SU-DHL-6 (cell line): Measurements from ENCODE around the gene KDM6B.

Experiments used
- H2AFZ ChIP-seq: fragments of 200-600 bp; sonication (generic); 2 replicates; pipeline ENCODE4 v1.6.1; 2014; ENCODE audit warnings: low read depth, mild to moderate bottlenecking, moderate library complexity, mixed read lengths, antibody characterized with exemption, low read length; ENCODE audit not compliant: severe bottlenecking
- H3F3A ChIP-seq: fragments of 200-600 bp; shearing (Covaris generic); 2 replicates; pipeline ENCODE4 v1.6.0; 2016; ENCODE audit warnings: antibody characterized with exemption, mild to moderate bottlenecking; ENCODE audit not compliant: insufficient read depth
- H3K27ac ChIP-seq: fragments of 200-600 bp; sonication (generic); 2 replicates; pipeline ENCODE4 v1.5.1; 2016; ENCODE audit warnings: low read depth, mild to moderate bottlenecking, low read length, moderate library complexity, mixed read lengths
- H3K27me3 ChIP-seq: fragments of 200-600 bp; sonication (generic), shearing (Covaris generic); 2 replicates; pipeline ENCODE4 v1.6.0; 2014; ENCODE audit warnings: mild to moderate bottlenecking, low read length
- H3K36me3 ChIP-seq: fragments of 200-600 bp; sonication (generic); 2 replicates; pipeline ENCODE4 v1.6.1; 2014; ENCODE audit warnings: mild to moderate bottlenecking, low read length, mixed read lengths
- H3K4me2 ChIP-seq: fragments of 300-600, 200-600 bp; shearing (Covaris generic), sonication (generic); 2 replicates; pipeline ENCODE4 v1.6.0; 2014; ENCODE audit warnings: low read length, low read depth, mild to moderate bottlenecking; ENCODE audit not compliant: poor library complexity, severe bottlenecking
- H3K4me3 ChIP-seq: fragments of 200-600 bp; sonication (generic); 2 replicates; pipeline ENCODE4 v1.5.1; 2014; ENCODE audit warnings: antibody characterized with exemption, low read length, mild to moderate bottlenecking, mixed read lengths; ENCODE audit not compliant: insufficient read depth, poor library complexity, severe bottlenecking
- H3K79me2 ChIP-seq: fragments of 200-600 bp; sonication (generic); 2 replicates; pipeline ENCODE4 v1.6.1; 2014; ENCODE audit warnings: mild to moderate bottlenecking, low read length, moderate library complexity; ENCODE audit not compliant: insufficient read depth
- H3K9ac ChIP-seq: fragments of 200-600 bp; sonication (generic); 2 replicates; pipeline ENCODE4 v1.7.0; 2014; ENCODE audit warnings: mild to moderate bottlenecking, low read length
- H3K9me2 ChIP-seq: fragments of 200-600 bp; sonication (generic); replicated peaks from 2 replicates; pipeline ENCODE4 v1.6.1; 2014; ENCODE audit warnings: low read length; ENCODE audit not compliant: insufficient read depth
- H3K9me3 ChIP-seq: fragments of 200-600 bp; sonication (generic); 2 replicates; pipeline ENCODE4 v1.6.1; 2014; ENCODE audit warnings: low read length, mixed read lengths; ENCODE audit not compliant: insufficient read depth
- H4K20me1 ChIP-seq: fragments of 200-600 bp; sonication (generic); 2 replicates; pipeline ENCODE4 v1.6.1; 2014; ENCODE audit warnings: low read depth, mild to moderate bottlenecking, antibody characterized with exemption, low read length, moderate library complexity, mixed read lengths
- EZH2phosphoT487 ChIP-seq: fragments of 200-600 bp; sonication (generic), shearing (Covaris generic); conservative IDR thresholded peaks from 2 replicates; pipeline ENCODE4 v1.6.1; 2018; ENCODE audit warnings: mild to moderate bottlenecking, antibody characterized with exemption, low read length, moderate library complexity, mixed read lengths
- TF ChIP-seq, protein P1 (sequence below): fragments of 200-600 bp; sonication (generic); IDR thresholded peaks from one replicate; pipeline ENCODE4 v1.5.1; 2017; ENCODE audit warnings: antibody characterized with exemption, mild to moderate bottlenecking, low read length, moderate library complexity; ENCODE audit not compliant: insufficient read depth, poor library complexity, severe bottlenecking

The KDM6B gene

DNA sequence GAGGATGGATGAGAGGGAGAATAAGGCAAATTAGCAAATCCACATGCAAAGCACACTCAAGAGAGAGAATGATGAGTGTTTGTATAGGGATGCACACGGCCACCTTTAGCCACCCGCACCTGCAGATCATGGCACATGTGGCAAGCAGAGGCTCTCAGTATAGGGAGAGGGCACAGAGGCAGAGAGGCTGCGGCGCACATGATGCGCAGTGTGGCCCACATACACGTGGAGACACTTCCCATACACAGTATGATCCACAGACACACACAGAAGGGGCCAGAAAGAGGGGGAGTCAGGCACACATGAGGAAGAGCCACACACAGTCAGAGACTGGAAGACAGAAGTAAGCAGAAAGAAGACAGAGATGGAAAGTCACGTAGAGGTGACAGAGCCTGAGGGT is 48.1 kb downstream of the KDM6B start:
- Histone ChIP-seq H3K36me3 (peaks cover 14% of the 10 kb centered on the region), H3K4me2 (peak overlapping the region; percentile 96), H3K4me3 (peak overlapping the region; percentile 32), H4K20me1 (no peaks in the 10 kb centered on the region), H3K27ac (peak overlapping the region; percentile 85), H3K9ac (peak overlapping the region; percentile 57), H2AFZ (no peak overlapping the region), H3K79me2 (peaks cover 25% of the 10 kb centered on the region), H3F3A (peaks cover 54% of the 10 kb centered on the region), H3K9me2 (no peaks in the 10 kb centered on the region), H3K27me3 (no peaks in the 10 kb centered on the region), H3K9me3 (no peaks in the 10 kb centered on the region)
- TF ChIP-seq EZH2phosphoT487, result no peak
- TF ChIP-seq, protein P1, sequence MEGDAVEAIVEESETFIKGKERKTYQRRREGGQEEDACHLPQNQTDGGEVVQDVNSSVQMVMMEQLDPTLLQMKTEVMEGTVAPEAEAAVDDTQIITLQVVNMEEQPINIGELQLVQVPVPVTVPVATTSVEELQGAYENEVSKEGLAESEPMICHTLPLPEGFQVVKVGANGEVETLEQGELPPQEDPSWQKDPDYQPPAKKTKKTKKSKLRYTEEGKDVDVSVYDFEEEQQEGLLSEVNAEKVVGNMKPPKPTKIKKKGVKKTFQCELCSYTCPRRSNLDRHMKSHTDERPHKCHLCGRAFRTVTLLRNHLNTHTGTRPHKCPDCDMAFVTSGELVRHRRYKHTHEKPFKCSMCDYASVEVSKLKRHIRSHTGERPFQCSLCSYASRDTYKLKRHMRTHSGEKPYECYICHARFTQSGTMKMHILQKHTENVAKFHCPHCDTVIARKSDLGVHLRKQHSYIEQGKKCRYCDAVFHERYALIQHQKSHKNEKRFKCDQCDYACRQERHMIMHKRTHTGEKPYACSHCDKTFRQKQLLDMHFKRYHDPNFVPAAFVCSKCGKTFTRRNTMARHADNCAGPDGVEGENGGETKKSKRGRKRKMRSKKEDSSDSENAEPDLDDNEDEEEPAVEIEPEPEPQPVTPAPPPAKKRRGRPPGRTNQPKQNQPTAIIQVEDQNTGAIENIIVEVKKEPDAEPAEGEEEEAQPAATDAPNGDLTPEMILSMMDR, result no peak

DNA sequence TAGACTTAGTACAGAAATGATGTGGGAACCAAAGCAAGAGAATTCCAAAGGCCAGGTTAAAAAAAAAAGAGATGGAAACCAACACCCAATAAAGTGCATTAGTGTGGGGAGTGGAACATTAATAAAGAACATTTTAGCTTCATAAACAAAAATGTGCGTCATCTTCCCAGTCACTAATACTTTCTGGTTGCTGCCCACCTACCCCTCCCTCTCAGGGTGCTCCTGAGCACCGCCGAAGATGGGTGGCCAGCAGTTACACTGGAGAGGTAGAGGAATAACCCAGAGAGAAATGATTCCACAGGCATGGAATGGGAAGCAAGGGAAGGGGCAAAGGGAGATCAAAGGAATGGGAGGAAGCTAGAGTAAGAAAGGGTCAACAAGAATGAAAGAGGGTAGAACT is 48.6 kb downstream of the KDM6B start:
- H3K4me2 ChIP-seq, result peak overlapping the region; percentile 96
- peaks cover 10% of the 10 kb centered on the region for H3K36me3 ChIP-seq
- peak overlapping the region; percentile 57 for H3K9ac ChIP-seq
- no peaks in the 10 kb centered on the region for H4K20me1 ChIP-seq
- H3K9me2 ChIP-seq, result no peaks in the 10 kb centered on the region
- peaks cover 30% of the 10 kb centered on the region for H3K79me2 ChIP-seq
- no peaks in the 10 kb centered on the region for H3K27me3 ChIP-seq
- H2AFZ ChIP-seq, result no peak overlapping the region
- peaks cover 55% of the 10 kb centered on the region for H3F3A ChIP-seq
- peak overlapping the region; percentile 32 for H3K4me3 ChIP-seq
- peak overlapping the region; percentile 85 for H3K27ac ChIP-seq
- no peaks in the 10 kb centered on the region for H3K9me3 ChIP-seq
- TF ChIP-seq, protein P1, result no peak
- no peak for TF ChIP-seq EZH2phosphoT487
